Measurements from ENCODE around the gene MERTK.
"Not testable (repeated sequence)": the region's sequence is repeated elsewhere in the genome, so short reads cannot be mapped to it uniquely, and the experiment has no call there.

The MERTK gene

DNA sequence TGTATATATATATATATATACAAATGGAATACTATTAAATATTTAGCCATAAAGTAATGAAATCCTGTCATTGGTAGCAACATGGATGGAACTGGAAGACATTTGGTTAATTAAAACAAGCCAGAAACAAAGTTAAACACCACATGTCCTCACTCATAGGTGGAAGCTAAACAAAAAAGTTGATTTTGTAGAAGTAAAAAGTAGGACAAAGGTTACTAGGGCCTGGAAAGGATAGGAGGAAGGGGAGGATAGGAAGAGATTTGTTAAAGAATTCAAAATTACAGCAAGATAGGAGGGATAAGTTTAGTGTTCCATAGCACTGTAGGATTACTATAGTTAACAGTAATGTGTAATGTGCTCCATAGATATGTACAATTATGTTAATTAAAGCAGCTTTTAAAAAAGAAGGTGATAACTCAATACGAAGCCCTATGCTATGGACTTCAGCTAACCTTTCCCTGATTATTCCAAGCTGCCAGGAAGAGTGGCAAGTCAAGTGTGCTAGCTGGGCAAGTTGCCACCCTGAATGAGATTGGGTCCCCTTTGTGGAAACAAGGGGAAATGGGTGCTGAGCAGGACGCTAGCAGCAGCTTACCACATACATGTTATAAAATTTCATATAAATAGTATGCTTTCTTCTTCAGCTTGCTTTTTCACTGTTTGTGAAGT is 12.3 kb downstream of the MERTK start:
- no peak for DNase-seq

DNA sequence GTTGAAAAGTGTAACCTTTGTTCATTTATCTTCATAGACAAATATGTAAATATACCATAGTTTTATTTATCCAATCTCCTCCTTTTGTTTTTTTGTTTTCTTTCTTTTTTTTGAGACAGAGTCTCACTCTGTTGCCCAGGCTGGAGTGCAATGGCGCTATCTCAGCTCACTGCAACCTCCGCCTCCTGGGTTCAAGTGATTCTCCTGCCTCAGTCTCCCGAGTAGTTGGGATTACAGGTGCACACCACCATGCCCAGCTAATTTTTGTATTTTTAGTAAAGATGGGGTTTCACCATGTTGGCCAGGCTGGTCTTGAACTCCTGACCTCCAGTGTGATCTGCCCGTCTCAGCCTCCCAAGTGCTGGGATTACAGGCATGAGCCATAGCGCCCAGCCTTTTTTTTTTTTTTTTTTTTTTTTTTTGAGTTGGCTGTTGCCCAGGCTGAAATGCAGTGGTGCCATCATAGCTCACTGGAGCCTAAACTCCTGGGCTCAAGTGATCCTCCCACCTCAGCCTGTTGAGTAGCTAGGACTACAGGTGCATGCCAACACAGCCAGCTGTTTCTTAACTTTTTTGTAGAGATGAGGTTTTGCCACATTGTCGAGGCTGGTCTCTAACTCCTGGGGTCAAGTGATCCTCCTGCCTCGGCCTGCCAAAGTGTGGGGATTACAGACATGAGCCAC is 13.0 kb downstream of the MERTK start:
- DNase-seq, result not testable (repeated sequence)

DNA sequence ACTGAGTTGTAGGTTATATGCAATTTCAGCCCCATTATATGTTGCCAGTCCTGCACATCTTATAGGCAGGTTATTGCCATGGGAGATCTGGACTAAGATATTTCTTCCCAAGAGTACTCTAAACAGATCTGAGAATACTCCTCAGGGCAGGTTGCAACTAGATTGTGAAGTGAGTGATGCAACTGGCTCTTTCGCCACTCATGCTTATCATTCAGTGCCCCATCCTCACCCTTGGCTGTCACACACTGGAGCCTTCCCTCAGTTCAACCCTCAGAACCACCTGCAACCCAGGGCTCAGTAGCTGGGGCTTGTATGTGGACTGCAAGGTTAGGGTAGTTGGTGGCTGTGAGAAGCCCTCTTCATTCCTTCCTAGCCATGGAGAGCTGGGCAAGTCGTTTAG is 14.1 kb downstream of the MERTK start:
- DNase-seq, result no peak

DNA sequence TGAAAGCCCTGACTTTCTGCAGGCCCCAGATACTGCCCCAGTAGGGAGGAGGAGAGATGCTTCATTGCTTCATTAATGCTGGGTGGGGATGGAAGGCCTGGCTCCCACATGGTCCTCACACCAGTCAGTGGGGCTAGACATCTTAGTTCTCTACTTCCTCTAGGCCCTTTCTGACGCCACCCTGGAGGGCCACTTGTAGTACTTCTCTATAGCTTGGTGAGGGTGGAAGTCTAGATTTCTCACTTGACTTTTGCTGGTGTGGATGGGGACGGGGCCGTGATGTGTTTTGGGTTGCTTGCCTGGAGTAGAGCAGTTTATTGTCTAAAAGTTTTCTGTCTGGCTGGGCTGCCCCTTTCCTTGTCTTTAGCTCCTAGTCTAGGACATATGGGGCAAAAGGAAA is 18.7 kb downstream of the MERTK start:
- DNase-seq, result no peak

DNA sequence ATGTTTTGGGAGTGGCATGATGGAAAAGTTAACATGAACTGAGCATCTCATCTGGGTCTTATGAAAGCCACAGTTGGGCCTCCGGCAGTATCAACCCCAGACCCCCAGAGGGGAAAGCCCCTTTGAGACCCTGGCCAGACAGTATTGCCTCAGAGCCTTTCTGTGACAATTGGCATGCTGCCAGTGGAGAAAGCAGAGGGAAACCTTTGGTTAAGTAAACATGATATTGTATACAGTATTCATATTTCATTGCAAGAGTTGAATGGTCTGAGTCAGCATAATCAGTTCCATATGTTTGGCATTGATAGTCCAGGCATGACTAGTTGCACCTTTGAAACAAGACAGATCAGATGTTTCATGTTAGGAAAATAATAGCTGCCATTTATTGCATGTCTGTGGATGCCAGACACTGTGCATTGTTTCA is 20.0 kb downstream of the MERTK start:
- DNase-seq, result no peak

DNA sequence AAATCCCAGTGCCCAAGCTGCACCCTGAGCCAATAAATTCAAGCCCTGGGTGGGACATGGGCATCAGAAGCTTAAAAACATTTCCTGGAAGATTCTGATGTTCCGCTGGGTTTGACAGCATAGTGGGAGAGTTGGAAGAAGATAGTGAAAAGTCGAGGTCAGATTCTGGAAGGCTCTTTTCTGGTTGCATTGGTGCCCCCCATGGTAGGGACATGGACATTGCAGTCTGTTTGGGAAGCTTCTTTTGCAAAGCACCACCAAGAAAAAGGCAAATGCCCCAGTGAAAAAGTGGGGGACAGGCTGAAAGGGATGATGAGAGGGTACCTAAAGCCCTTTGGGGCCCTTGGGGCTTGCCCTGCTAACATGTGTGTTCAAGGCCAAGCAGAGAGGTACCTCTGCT is 21.0 kb downstream of the MERTK start:
- DNase-seq, result no peak

DNA sequence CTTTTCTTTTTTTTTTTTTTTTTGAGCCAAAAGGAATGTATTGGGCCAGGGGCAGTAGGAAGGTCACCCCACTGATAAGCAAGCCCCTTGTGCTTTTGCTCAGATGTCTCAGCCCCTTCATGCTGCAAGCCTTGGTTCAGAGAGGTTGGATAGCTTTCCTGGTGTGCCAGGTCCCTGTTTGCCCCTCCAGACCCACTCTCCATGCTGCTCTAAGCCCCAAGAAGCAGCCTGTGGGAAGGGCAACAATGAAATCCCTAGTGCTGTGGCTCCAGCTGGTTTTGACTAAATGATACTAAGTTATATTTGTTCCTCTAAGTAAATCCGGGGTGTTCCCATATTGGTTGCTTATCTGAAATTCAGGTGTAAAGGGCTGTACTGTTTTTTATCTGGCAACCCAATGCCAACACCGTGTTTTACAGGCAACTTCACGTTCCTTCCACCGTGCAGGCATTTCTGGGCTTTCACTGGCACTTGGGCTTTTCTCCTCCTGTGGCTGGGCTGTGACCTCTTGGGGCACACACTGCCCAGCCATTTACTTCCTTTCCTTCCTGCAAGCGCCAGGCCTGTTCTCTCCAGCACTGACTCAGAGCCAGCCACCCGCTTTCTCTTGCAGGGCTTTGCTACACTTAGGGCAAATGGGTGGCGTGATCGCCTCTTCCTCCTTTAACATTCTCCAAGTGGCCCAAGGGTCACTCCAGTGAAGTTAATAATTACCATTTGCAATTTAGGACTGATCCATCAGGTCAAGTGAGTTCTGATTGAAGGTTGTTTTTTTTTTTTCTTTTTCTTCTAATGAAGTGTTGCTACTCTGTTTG is 21.6 kb downstream of the MERTK start:
- DNase-seq, result no peak

DNA sequence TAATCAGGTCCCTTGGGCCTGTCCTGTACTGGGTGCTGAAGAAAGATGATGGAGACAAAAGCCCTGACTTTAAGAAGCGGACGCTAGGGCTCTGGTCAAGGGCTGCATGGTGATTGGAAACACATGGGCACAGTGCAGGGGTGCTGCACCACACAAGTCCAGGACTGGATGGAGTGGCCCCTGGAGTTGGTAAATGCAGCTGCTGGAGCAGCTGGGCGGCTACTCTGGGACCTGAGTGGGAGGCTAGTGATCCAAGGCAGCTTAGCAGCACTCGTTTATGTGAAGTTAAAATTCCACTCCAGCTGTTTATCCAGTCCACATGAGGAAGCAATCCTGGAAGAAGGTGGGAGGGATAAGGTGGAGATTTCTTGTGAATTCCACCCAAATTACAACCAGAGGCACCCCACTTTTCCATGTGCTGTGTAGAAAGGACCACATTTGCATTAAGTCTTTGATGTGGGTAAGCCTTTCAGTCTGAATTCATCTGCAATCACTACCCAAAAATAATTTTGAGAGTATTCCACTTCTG is 24.9 kb downstream of the MERTK start:
- DNase-seq, result no peak

DNA sequence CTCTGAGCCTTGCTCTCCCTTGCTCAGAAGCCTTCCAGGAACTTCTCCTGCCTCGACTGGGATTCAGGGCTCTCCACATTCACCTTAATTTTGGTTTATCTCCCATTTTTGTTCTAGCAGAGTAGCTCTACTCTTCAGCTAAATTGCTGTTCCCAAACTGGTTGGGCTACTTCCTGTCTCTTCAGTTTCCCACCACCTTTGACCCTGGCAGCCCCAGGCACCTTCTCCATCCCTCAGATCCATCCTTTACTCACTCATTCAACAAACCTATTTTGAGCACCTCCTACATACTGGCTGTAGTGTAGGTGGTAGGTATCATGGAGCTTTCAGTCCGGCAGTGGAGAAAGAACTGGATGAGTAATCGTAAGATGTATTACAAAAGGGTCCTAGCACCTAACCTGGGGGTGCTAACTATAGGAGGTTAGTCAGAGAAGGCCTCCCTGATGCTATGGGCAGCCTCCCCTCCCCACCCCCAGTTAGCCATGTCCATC is 26.3 kb downstream of the MERTK start:
- DNase-seq, result no peak

DNA sequence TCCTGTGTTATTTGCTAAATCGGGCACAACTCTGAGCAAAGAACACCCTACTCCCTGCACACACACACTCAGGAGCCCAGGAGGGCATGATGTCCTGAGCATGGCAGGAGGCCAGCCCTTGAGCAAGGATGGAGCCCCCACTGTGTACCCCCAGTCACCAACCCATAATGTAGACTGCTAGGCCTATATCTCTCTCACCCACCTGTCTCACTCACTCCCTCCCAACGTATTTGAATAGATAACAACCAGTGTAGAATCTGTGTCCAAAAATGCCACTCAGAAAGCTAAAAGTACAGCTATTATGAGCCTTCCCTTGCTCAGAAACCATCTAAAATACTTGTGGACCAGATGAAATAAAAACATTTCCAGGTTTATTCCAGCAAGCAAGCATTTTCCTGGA is 29.3 kb downstream of the MERTK start:
- DNase-seq, result no peak

DNA sequence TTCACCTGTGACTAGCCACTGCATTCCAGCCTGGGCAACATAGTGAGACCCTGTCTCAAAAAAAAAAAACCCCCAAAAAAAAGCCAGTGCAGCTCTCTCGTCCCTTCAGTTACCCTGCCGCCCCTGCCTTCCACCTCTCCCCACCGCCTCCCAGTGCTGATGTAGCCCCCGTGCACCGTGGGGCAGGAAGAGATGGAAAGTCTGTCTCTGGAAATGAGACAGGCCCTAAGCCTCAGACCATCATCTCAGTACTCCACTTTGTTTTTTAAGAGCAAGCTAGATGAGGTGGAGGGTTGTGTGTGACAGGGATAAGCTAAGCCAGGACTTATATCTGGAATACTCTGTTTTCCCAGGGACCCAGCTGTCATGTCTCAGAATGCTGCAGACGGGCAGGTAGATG is 32.0 kb downstream of the MERTK start:
- no peak for DNase-seq

DNA sequence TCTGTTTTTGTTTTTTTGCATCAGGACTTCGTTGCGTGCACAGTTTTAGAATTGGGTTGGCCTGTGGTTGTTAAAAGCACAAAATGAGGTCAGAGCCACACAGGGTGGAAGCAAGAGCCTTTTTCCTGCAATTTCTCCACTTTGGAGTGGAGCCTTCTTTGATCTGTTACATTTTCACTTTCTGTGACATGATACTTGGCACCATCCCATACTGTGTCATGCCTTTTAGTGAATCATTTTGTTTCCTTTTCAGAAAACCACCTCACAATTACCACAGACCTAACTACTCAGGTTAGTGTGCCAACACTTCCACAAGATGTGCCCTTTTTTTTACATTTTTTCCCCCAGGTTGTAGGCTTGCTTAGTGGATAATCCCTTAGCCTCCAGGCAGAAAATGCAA is 32.5 kb downstream of the MERTK start:
- no peak for DNase-seq

DNA sequence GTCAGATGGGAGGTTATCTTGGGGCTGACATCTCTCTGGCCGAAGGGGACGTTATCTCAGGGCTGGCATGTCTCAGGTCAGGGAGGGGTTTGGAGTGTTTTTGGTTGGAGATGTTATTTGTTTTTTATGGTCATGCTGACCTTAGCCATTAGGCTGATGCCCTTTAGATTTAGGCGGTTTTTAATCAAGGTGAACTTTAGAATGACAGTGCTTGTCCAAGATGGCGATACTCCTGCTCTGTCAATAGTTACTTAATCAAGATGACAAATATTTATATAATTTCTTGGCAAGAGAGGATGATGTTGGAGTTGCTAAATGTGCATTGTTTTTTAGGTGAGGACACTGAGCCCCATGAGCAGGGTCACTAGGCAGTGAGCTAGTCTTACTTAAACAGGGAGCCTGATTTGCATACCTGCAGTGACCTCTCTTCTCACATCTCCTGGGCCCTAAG is 34.5 kb downstream of the MERTK start:
- no peak for DNase-seq

DNA sequence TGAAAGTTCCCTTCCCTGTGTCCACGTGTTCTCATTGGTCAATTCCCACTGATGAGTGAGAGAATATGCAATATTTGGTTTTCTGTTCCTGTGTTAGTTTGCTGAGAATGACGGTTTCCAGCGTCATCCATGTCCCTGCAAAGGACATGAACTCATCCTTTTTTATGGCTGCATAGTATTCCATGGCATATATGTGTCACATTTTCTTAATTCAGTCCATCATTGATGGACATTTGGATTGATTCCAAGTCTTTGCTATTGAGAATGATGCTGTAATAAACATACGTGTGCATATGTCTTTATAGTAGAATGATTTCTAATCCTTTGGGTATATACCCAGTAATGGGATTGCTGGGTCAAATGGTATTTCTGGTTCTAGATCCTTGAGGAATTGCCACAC is 35.5 kb downstream of the MERTK start:
- not testable (repeated sequence) for DNase-seq

DNA sequence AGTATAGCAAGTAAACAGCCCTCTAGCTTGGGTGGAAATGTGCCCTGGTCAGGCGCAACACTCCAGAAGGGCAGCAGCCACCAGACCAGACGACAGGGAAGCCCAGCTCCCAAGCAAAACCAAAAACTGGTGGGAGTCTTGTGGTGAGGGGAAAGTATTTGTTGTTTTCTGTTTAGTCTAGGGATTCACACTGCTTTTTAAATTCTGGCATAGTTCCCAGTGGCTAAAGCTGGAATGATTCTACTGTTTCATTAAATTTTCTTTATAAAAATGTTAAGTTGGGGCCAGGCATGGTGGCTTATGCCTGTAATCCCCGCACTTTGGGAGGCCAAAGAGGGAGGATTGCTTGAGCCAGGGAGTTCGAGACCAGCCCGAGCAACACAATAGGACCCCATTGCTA is 38.5 kb downstream of the MERTK start:
- DNase-seq, result no peak

DNA sequence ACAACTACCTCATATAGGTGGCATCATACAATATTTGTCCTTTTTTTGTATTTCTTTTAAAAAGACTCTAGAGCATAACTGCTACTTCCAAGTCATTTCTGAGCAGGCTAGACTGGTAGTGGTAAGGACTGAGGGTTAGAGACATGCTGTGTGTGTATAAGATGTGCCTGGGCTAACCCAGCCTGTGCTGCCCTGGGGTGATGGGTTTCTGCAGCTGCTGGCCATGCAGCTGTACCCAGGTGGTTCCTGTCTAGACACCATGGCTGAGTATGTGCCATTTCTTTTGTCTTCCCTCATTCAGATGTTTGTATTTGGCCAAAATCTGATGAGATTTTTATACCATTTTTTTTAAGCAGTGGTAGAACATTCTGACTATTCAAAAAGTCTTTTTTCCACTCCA is 40.0 kb downstream of the MERTK start:
- DNase-seq, result no peak

DNA sequence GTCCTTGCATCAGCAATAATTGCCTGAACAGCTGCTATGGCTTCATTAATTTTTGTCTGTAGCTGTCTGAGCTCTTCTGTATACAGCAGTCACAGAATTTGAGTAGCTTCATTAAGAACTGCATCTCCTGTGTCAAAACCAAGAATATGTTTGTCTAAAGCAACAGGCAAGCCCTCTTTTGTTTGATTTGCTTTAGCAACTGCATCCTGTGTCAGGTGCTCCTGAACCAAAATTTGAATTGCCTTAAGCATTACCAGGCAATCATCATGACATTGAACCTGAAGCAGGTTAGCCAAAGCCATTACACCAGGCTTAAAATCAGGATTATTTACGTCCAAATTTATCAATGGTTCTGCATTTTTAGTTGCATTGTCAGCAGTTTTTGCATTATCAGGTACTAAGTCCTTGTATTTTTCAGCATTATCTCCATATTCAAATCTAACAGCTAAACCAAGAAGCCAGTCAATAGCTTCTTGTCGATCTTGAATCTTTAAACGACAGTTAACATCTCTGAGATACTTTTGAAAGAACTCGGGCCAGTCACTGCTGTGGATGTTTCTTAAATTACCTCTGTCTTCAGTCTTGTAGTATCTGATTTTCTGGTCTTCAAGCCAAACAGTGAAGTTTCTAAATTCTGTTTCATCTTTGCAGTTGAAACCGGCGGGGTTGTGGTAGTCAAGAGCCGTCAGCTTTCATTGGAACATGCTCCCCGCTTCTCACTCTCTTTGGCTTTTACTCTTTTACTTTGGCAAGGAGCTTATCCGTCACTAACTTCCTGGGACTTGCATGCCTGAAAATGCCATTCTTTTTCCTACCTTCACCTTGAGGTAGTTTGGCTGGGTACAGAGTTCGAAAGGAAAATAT is 42.2 kb downstream of the MERTK start:
- no peak for DNase-seq

DNA sequence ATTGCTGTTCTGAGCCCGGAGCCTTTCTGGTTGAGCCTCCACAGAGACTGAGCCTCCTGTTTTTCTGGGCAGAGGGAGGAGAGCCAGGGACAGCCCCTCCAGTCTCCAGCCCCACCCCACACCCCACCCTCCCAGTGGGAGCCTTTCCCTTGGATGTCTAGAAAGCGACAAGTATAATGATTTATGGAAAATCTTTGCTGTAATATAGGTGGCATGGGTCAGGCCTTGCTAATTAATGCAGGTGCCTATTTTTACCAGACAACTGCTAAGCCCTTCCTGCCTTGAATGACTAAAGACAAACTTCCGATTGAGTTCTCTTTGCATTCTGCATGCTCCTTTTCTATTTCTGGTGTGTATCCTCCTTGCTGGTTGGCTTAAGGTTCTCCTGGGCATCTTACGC is 43.1 kb downstream of the MERTK start:
- DNase-seq, result no peak

DNA sequence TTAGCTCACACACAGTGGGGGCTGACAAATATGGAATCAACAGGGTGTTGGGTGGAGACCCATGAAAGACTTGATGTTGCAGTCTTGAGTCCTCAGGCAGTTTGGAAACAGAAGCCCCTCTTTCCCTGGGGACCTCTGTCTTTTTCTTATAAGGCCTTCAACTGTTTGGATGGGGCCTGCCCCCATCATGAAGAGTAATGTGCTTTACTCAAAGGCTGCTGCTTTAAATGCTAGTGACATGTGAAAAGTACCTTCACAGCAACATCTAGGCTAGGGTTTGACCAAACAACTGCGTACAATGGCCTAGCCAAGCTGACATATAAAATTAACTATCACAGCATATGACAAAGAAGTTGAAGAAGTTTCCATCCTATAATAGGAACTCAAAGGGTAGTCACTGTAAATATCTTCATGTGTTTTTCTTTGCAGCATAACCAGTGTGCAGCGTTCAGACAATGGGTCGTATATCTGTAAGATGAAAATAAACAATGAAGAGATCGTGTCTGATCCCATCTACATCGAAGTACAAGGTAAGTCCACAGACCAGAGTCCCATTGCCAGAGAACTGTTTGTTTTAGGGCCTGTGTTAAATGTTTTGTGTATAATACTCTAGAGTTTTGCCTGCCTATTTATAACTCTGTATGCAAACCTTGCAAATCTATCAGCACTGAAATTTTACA is 46.3 kb downstream of the MERTK start:
- no peak for DNase-seq

DNA sequence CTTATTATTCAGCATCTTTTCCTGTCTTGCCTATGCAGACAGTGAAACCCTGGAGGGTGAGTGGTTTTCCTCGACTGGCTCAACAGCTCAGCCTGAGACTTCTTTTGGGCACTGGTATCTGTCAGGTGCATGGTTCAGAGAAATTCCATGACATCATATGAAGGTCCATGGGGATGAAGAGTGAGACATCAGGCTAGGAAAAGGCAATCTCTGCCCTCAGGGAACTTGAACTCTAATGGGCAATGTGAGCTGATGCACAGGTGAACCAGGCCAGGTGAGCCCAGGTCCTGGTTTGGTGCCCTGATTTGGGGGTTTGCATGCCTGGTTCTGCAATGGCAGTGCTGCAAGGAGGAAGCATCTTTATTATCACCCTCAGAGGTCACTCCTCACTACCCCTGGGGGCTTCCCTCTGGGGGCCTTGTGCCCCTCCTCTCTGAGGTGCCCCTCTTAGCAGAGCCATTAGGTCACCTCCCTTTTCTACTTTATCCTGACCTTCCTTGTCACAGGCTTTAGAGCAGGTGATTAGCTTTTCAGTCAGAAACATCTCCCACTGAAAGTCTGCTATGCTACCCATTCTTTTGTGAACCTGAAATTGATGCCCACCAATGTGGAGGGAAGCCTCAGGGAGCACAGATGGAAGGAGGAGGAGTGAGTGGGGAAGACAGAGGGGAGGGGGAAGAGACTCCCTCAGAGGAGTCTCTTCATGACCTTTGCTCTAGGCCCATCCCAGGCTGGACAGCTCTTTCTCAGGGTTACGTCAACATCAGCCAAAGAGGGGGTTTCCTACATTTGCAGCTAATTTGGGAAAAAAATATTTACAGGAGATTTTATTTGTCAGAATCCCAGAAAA is 47.3 kb downstream of the MERTK start:
- no peak for DNase-seq

Measured in activated effector memory CD4-positive, alpha-beta T cell treated with Interleukin-2 at 50 U/mL for 16 hours (primary cell).